ENCODE results near the gene KLHL3.

- TF ChIP-seq CTCF (IDR thresholded peaks at IDR 0.05) (no peak), POLR2A (IDR thresholded peaks at IDR 0.05) (no peak)
These were observed 96.2 kb downstream of the KLHL3 start for GRCh38 chr5:137639645-137640044.
